ENCODE measurements around the gene LRMDA.

The LRMDA gene

GRCh38 chr10:75932921-75933320 is 501.5 kb downstream of the LRMDA start:
- no peak overlapping the region for H3K4me2 ChIP-seq (ENCODE audit: low read depth, low read length, poor library complexity, severe bottlenecking)
- H2AFZ ChIP-seq (ENCODE audit: low read depth, low read length, severe bottlenecking), result no peak overlapping the region
- H3F3A ChIP-seq (ENCODE audit: insufficient read depth), result no peaks in the 10 kb centered on the region
- H4K20me1 ChIP-seq (ENCODE audit: low read depth, low read length), result no peaks in the 10 kb centered on the region
- no peak overlapping the region for H3K4me3 ChIP-seq (ENCODE audit: insufficient read depth, low read length, poor library complexity, severe bottlenecking)
- H3K36me3 ChIP-seq (ENCODE audit: low read length), result no peaks in the 10 kb centered on the region
- no peaks in the 10 kb centered on the region for H3K27me3 ChIP-seq (ENCODE audit: low read length)
- no peak overlapping the region for H3K27ac ChIP-seq (ENCODE audit: low read depth, low read length)
- no peaks in the 10 kb centered on the region for H3K9me3 ChIP-seq (ENCODE audit: insufficient read depth, low read length)
- no peak overlapping the region for H3K9ac ChIP-seq (ENCODE audit: low read length)
- TF ChIP-seq EZH2phosphoT487 (conservative IDR thresholded peaks at IDR 0.05; ENCODE audit: low read length) (no peak), CTCF (IDR thresholded peaks at IDR 0.05; ENCODE audit: insufficient read depth, low read length, poor library complexity, severe bottlenecking) (no peak)
- H3K79me2 ChIP-seq (ENCODE audit: insufficient read depth, low read length), result no peaks in the 10 kb centered on the region
- no peaks in the 10 kb centered on the region; the same call in 1 of the 2 replicates for H3K9me2 ChIP-seq (replicated peaks; ENCODE audit: insufficient read depth, low read length)

- no peak for TF ChIP-seq EZH2phosphoT487 (conservative IDR thresholded peaks at IDR 0.05; ENCODE audit: low read length)
- TF ChIP-seq CTCF (IDR thresholded peaks at IDR 0.05; ENCODE audit: insufficient read depth, low read length, poor library complexity, severe bottlenecking), result no peak
- H3K27ac ChIP-seq (ENCODE audit: low read depth, low read length), result no peak overlapping the region
- H4K20me1 ChIP-seq (ENCODE audit: low read depth, low read length), result no peaks in the 10 kb centered on the region
- no peaks in the 10 kb centered on the region for H3K79me2 ChIP-seq (ENCODE audit: insufficient read depth, low read length)
- no peak overlapping the region for H2AFZ ChIP-seq (ENCODE audit: low read depth, low read length, severe bottlenecking)
- H3K27me3 ChIP-seq (ENCODE audit: low read length), result no peaks in the 10 kb centered on the region
- H3K36me3 ChIP-seq (ENCODE audit: low read length), result no peaks in the 10 kb centered on the region
- no peak overlapping the region for H3K4me3 ChIP-seq (ENCODE audit: insufficient read depth, low read length, poor library complexity, severe bottlenecking)
- no peak overlapping the region for H3K4me2 ChIP-seq (ENCODE audit: low read depth, low read length, poor library complexity, severe bottlenecking)
- H3K9ac ChIP-seq (ENCODE audit: low read length), result no peak overlapping the region
- H3K9me3 ChIP-seq (ENCODE audit: insufficient read depth, low read length), result no peaks in the 10 kb centered on the region
- H3F3A ChIP-seq (ENCODE audit: insufficient read depth), result no peaks in the 10 kb centered on the region
- H3K9me2 ChIP-seq (replicated peaks; ENCODE audit: insufficient read depth, low read length), result no peaks in the 10 kb centered on the region; the same call in 1 of the 2 replicates
Measured at GRCh38 chr10:75935240-75935639, 503.8 kb downstream of the LRMDA start.

GRCh38 chr10:75935650-75936400 is 504.4 kb downstream of the LRMDA start:
- no peaks in the 10 kb centered on the region for H3K79me2 ChIP-seq (ENCODE audit: insufficient read depth, low read length)
- no peak overlapping the region for H2AFZ ChIP-seq (ENCODE audit: low read depth, low read length, severe bottlenecking)
- H3K27ac ChIP-seq (ENCODE audit: low read depth, low read length), result no peak overlapping the region
- no peak overlapping the region for H3K9ac ChIP-seq (ENCODE audit: low read length)
- H3K9me2 ChIP-seq (replicated peaks; ENCODE audit: insufficient read depth, low read length), result no peaks in the 10 kb centered on the region; the same call in 1 of the 2 replicates
- no peak overlapping the region for H3K4me2 ChIP-seq (ENCODE audit: low read depth, low read length, poor library complexity, severe bottlenecking)
- H3K36me3 ChIP-seq (ENCODE audit: low read length), result no peaks in the 10 kb centered on the region
- no peak overlapping the region for H3K4me3 ChIP-seq (ENCODE audit: insufficient read depth, low read length, poor library complexity, severe bottlenecking)
- TF ChIP-seq EZH2phosphoT487 (conservative IDR thresholded peaks at IDR 0.05; ENCODE audit: low read length) (no peak), CTCF (IDR thresholded peaks at IDR 0.05; ENCODE audit: insufficient read depth, low read length, poor library complexity, severe bottlenecking) (no peak)
- H4K20me1 ChIP-seq (ENCODE audit: low read depth, low read length), result no peaks in the 10 kb centered on the region
- H3F3A ChIP-seq (ENCODE audit: insufficient read depth), result no peaks in the 10 kb centered on the region
- H3K27me3 ChIP-seq (ENCODE audit: low read length), result no peaks in the 10 kb centered on the region
- no peaks in the 10 kb centered on the region for H3K9me3 ChIP-seq (ENCODE audit: insufficient read depth, low read length)

Data from SU-DHL-6 (cell line).